ELR (cell line): ENCODE measurements around the gene RNF5.
A peak's percentile ranks its signal among the peaks of the same experiment; 100 is the strongest.
"Not testable (repeated sequence)": the region's sequence is repeated elsewhere in the genome, so short reads cannot be mapped to it uniquely, and the experiment has no call there.

Source experiments
- DNase-seq: peaks from one replicate; pipeline ENCODE4 v3.0.0-alpha.2; 2015; ENCODE audit warnings: low read depth

The RNF5 gene

GRCh38 chr6:32175711-32176475, 2.3 kb upstream of the RNF5 start, which contains the start of gene AGPAT1:
Gene AGPAT1, minus strand, starts transcription at chr6:32176084. Its CDS starts 4,588 bp downstream, at chr6:32171496.
- peak; percentile 98 for DNase-seq

GRCh38 chr6:32176476-32177182, 1.6 kb upstream of the RNF5 start:
- DNase-seq, result peak; percentile 79

- peak; percentile 78 for DNase-seq
Measured at GRCh38 chr6:32177183-32177787, 920 bp upstream of the RNF5 start.

- DNase-seq, result peak; percentile 24
Measured at GRCh38 chr6:32178547-32179440, 589 bp downstream of the RNF5 start.

- no peak for DNase-seq
Measured at GRCh38 chr6:32179766-32180405, 1.7 kb downstream of the RNF5 start.

GRCh38 chr6:32181148-32181702, 3.0 kb downstream of the RNF5 start:
- no peak for DNase-seq

GRCh38 chr6:32181915-32182529, 3.8 kb downstream of the RNF5 start:
- no peak for DNase-seq

- no peak for DNase-seq
Measured at GRCh38 chr6:32182555-32182981, 4.4 kb downstream of the RNF5 start.

GRCh38 chr6:32183030-32183429, 4.8 kb downstream of the RNF5 start:
- no peak for DNase-seq

GRCh38 chr6:32183483-32184083, 5.4 kb downstream of the RNF5 start:
- no peak for DNase-seq

- DNase-seq, result no peak
Measured at GRCh38 chr6:32184084-32184640, 6.0 kb downstream of the RNF5 start, which contains the start of gene AGER. Gene AGER, minus strand, starts transcription at chr6:32184253. Its CDS starts 31 bp downstream, at chr6:32184222.

- peak; percentile 93 for DNase-seq
Measured at GRCh38 chr6:32185681-32186131, 7.5 kb downstream of the RNF5 start.

- DNase-seq, result not testable (repeated sequence)
Measured at GRCh38 chr6:32186151-32186840, 8.1 kb downstream of the RNF5 start.

- DNase-seq, result no peak
Measured at GRCh38 chr6:32187009-32187709, 9.0 kb downstream of the RNF5 start.

GRCh38 chr6:32187725-32188380, 9.6 kb downstream of the RNF5 start:
- DNase-seq, result not testable (repeated sequence)

GRCh38 chr6:32188381-32189068, 10.3 kb downstream of the RNF5 start:
- DNase-seq, result peak; percentile 12

- peak; percentile 25 for DNase-seq
Measured at GRCh38 chr6:32189069-32189741, 11.0 kb downstream of the RNF5 start.
